Measurements from ENCODE around the gene CWF19L2.

DNA sequence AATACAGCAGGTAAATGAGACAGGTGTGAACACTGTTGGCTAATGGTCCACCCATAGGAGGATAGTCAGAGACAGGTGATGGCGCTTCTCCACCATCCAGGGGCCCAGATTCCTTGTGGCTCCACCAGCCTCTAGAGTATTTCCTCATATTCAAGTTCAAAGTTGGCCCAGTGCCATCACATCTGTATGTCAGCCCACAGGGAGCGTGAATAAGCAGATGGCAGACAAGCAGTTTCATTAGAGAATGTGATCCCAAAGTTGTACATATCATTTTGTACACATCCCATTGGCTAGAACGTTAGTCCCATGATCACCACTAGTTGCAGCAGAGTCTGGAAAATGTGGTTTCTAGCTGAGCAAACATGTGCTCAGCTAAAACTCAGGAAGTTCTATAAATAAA, 11.0 kb upstream of the CWF19L2 start:
- TF ChIP-seq, protein P1, sequence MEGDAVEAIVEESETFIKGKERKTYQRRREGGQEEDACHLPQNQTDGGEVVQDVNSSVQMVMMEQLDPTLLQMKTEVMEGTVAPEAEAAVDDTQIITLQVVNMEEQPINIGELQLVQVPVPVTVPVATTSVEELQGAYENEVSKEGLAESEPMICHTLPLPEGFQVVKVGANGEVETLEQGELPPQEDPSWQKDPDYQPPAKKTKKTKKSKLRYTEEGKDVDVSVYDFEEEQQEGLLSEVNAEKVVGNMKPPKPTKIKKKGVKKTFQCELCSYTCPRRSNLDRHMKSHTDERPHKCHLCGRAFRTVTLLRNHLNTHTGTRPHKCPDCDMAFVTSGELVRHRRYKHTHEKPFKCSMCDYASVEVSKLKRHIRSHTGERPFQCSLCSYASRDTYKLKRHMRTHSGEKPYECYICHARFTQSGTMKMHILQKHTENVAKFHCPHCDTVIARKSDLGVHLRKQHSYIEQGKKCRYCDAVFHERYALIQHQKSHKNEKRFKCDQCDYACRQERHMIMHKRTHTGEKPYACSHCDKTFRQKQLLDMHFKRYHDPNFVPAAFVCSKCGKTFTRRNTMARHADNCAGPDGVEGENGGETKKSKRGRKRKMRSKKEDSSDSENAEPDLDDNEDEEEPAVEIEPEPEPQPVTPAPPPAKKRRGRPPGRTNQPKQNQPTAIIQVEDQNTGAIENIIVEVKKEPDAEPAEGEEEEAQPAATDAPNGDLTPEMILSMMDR (IDR thresholded peaks at IDR 0.05), result no peak
- TF ChIP-seq EZH2 (IDR thresholded peaks at IDR 0.05), result no peak

Data from neural progenitor cell (in vitro differentiated cells).